GM20000 (cell line): ENCODE data around the gene FLVCR2.

Experiments
- DNase-seq: peaks from one replicate; pipeline ENCODE4 v3.0.0; 2012; ENCODE audit warnings: low spot score
- CTCF ChIP-seq: IDR thresholded peaks from 2 replicates; pipeline ENCODE4 v1.5.1; 2012; ENCODE audit warnings: mild to moderate bottlenecking, control low read depth; ENCODE audit errors: extremely low read depth, missing control alignments

The FLVCR2 gene

GRCh38 chr14:75628816-75629215 lies 50.4 kb downstream of the FLVCR2 start:
- DNase-seq: no peak
- TF ChIP-seq CTCF: no peak

GRCh38 chr14:75630695-75631452 lies 52.5 kb downstream of the FLVCR2 start:
- TF ChIP-seq CTCF: no peak

GRCh38 chr14:75631453-75631831 lies 53.0 kb downstream of the FLVCR2 start:
- no peak for DNase-seq
- no peak for TF ChIP-seq CTCF

More at GRCh38 chr14:75630695-75631452, 52.5 kb downstream of the FLVCR2 start:
- DNase-seq: no peak

GRCh38 chr14:75634848-75635247 lies 56.4 kb downstream of the FLVCR2 start:
- no peak for TF ChIP-seq CTCF
- DNase-seq: no peak

GRCh38 chr14:75636100-75636692 lies 57.8 kb downstream of the FLVCR2 start:
- DNase-seq: no peak
- TF ChIP-seq CTCF: no peak

GRCh38 chr14:75640876-75641275 lies 62.5 kb downstream of the FLVCR2 start:
- TF ChIP-seq CTCF: no peak

GRCh38 chr14:75643985-75644384 lies 65.6 kb downstream of the FLVCR2 start:
- TF ChIP-seq CTCF: no peak
- no peak for DNase-seq

More at GRCh38 chr14:75640876-75641275, 62.5 kb downstream of the FLVCR2 start:
- DNase-seq: no peak
